Measurements from ENCODE around the gene UPK3BL2.
"Not testable (repeated sequence)": the region's sequence is repeated elsewhere in the genome, so short reads cannot be mapped to it uniquely, and the experiment has no call there.

GRCh38 chr7:102511860-102512522, 31.5 kb downstream of the UPK3BL2 start:
- TF ChIP-seq CTCF (conservative IDR thresholded peaks at IDR 0.05; ENCODE audit: low read length); EZH2phosphoT487 (IDR thresholded peaks at IDR 0.05; ENCODE audit: borderline replicate concordance): not testable (repeated sequence)

Measured in Loucy (cell line).